Activated T-helper 2 cell treated with anti-CD3 and anti-CD28 coated beads, Interferon-gamma antibody, Interleukin-2, Interleukin-4, amounts not matched to agents 10 μg/mL and 5 μg/mL and 100 μg/mL, durations not matched to agents 14 hours and 24 hours and 36 hours (primary cell): ENCODE results near the gene SART3. TPM values are rescaled to one million over a fixed set of nuclear protein-coding genes. Genes with fewer than 3 reads are reported as not detected.

Experiments used
- DNase-seq: peaks from one replicate; pipeline ENCODE4 v3.0.0; 2021; ENCODE audit warnings: low spot score
- H3K27ac Mint-ChIP-seq: one replicate; pipeline ENCODE4 v1.8.0; 2021; ENCODE audit warnings: mixed read lengths
- H3K27me3 Mint-ChIP-seq: one replicate; pipeline ENCODE4 v1.8.0; 2021; ENCODE audit warnings: low read depth, mixed read lengths
- H3K36me3 Mint-ChIP-seq: one replicate; pipeline ENCODE4 v1.8.0; 2021; ENCODE audit warnings: low read depth, mixed read lengths
- H3K4me1 Mint-ChIP-seq: one replicate; pipeline ENCODE4 v1.8.0; 2021; ENCODE audit warnings: low read depth, mixed read lengths
- H3K4me3 Mint-ChIP-seq: one replicate; pipeline ENCODE4 v1.8.0; 2021; ENCODE audit warnings: low read depth, mild to moderate bottlenecking, moderate library complexity, mixed read lengths
- H3K9me3 Mint-ChIP-seq: one replicate; pipeline ENCODE4 v1.8.0; 2021; ENCODE audit warnings: mixed read lengths
- intact Hi-C: fragments of 100-400 bp; cut with micrococcal nuclease; formaldehyde crosslinking; loops from one replicate; pipeline ENCODE4 v1.15.1; 2023
- total RNA-seq: library from RNA; stranded (reverse); gene quantifications from 2 replicates; pipeline ENCODE4 v1.2.3, GENCODE V29; 2022

The SART3 gene
- total RNA-seq, 1 donor from 2014 or later: 85.8 TPM

- Mint-ChIP-seq H3K27me3 (no peaks in the 10 kb centered on the region), H3K27ac (no peak overlapping the region), H3K4me3 (no peak overlapping the region), H3K36me3 (no peaks in the 10 kb centered on the region), H3K4me1 (no peaks in the 10 kb centered on the region), H3K9me3 (no peaks in the 10 kb centered on the region)
- intact Hi-C loops: no loop called here
- no peak for DNase-seq
These were observed 85.6 kb downstream of the SART3 start for GRCh38 chr12:108475396-108475795.

GRCh38 chr12:108473400-108474055, 87.4 kb downstream of the SART3 start:
- no peaks in the 10 kb centered on the region for H3K27me3 Mint-ChIP-seq
- H3K9me3 Mint-ChIP-seq: no peaks in the 10 kb centered on the region
- H3K36me3 Mint-ChIP-seq: no peaks in the 10 kb centered on the region
- H3K4me1 Mint-ChIP-seq: no peaks in the 10 kb centered on the region
- intact Hi-C loops: no loop called here
- DNase-seq: no peak
- no peak overlapping the region for H3K4me3 Mint-ChIP-seq
- no peak overlapping the region for H3K27ac Mint-ChIP-seq

Other genes starting within 250 kb of the SART3 start
- not detected in 2 replicates for gene CMKLR1, start 221.9 kb downstream of the SART3 start, total RNA-seq
- 5.8 and 7.1 TPM in 2 replicates for gene FICD, start 45.9 kb downstream of the SART3 start, total RNA-seq
- gene ISCU, start 1.4 kb upstream of the SART3 start, total RNA-seq: 62.9 and 63.5 TPM in 2 replicates
- gene TMEM119, start 36.9 kb upstream of the SART3 start, total RNA-seq: not detected in 2 replicates
- 52.1 and 55.6 TPM in 2 replicates for gene SELPLG, start 72.7 kb upstream of the SART3 start, total RNA-seq
- gene CORO1C, start 170.3 kb upstream of the SART3 start, total RNA-seq: 81.5 and 88.8 TPM in 2 replicates